ENCODE data around the gene TOM1.

The TOM1 gene

GRCh38 chr22:35325209-35325608 is 25.5 kb downstream of the TOM1 start:
- no peak for DNase-seq

- DNase-seq: no peak
Measured at GRCh38 chr22:35326854-35327562, 27.3 kb downstream of the TOM1 start.

- DNase-seq: no peak
Measured at GRCh38 chr22:35327690-35328471, 28.2 kb downstream of the TOM1 start.

GRCh38 chr22:35328472-35328885 is 28.8 kb downstream of the TOM1 start:
- no peak for DNase-seq

- no peak for DNase-seq
Measured at GRCh38 chr22:35329114-35329847, 29.6 kb downstream of the TOM1 start.

GRCh38 chr22:35330258-35330861 is 30.7 kb downstream of the TOM1 start:
- no peak for DNase-seq

- no peak for DNase-seq
Measured at GRCh38 chr22:35332278-35332677, 32.6 kb downstream of the TOM1 start.

GRCh38 chr22:35333220-35333619 is 33.5 kb downstream of the TOM1 start:
- DNase-seq: no peak

GRCh38 chr22:35334004-35334403 is 34.3 kb downstream of the TOM1 start:
- DNase-seq: no peak

GRCh38 chr22:35335468-35335867 is 35.8 kb downstream of the TOM1 start:
- no peak for DNase-seq

- no peak for DNase-seq
Measured at GRCh38 chr22:35335936-35336781, 36.5 kb downstream of the TOM1 start.

GRCh38 chr22:35337932-35338331 is 38.2 kb downstream of the TOM1 start:
- DNase-seq: no peak

GRCh38 chr22:35341090-35341874 is 41.6 kb downstream of the TOM1 start:
- no peak for DNase-seq

GRCh38 chr22:35342390-35342789 is 42.7 kb downstream of the TOM1 start:
- no peak for DNase-seq

- DNase-seq: no peak
Measured at GRCh38 chr22:35343664-35344550, 44.2 kb downstream of the TOM1 start.

GRCh38 chr22:35344956-35345690 is 45.4 kb downstream of the TOM1 start:
- DNase-seq: no peak

GRCh38 chr22:35345808-35346505 is 46.3 kb downstream of the TOM1 start:
- DNase-seq: no peak

GRCh38 chr22:35346596-35347220 is 47.0 kb downstream of the TOM1 start:
- DNase-seq: no peak

GRCh38 chr22:35347462-35347861 is 47.8 kb downstream of the TOM1 start:
- DNase-seq: no peak
